HCT116 (cell line): ENCODE results near the gene EPS8. TPM values are rescaled to one million over a fixed set of nuclear protein-coding genes. Genes with fewer than 3 reads are reported as not detected.
A peak's percentile ranks its signal among the peaks of the same experiment; 100 is the strongest.

Source experiments
- ATAC-seq: fragments of 200-7000 bp; cut with Tn5 transposase; 2 replicates; pipeline ENCODE4 v1.9.1; 2020; ENCODE audit warnings: mild to moderate bottlenecking, moderate library complexity
- BruUV-seq: library from RNA; stranded (reverse); fragments of 400-500 nt; replicated peaks from 2 replicates; lab custom pipeline; 2021; lab: Mats Ljungman, UMichigan
- CTCF ChIA-PET: fragments of 300-600 bp; sonication (Branson Sonifier 250); formaldehyde crosslinking; loops from one replicate; lab custom pipeline; 2021; ENCODE audit warnings: antibody characterized with exemption; lab: Charles Lee
- POLR2A ChIA-PET: fragments of 300-600, 350-600 bp; sonication (Branson Sonifier 250); formaldehyde crosslinking; loops from one replicate; lab custom pipeline; 2021; ENCODE audit warnings: antibody characterized with exemption; lab: Charles Lee
- RAD21 ChIA-PET, 2 experiments: fragments of 300-600 bp; sonication (Branson Sonifier 250); formaldehyde crosslinking; loops; one replicate each; lab custom pipeline; 2023; ENCODE audit warnings: low total read pairs in 2 of 2; ENCODE audit not compliant: uncharacterized antibody in 2 of 2, unreplicated experiment in 2 of 2, low non-redundant PET in 1 of 2; lab: Charles Lee
- DNase-seq: peaks from one replicate; pipeline ENCODE4 v3.0.0-alpha.2; 2010; ENCODE audit warnings: low read depth, low spot score
- H2AFZ ChIP-seq: fragments of 200-600 bp; shearing (Covaris generic), sonication (generic); 2 replicates; pipeline ENCODE4 v1.6.1; 2017; ENCODE audit warnings: low read depth, mixed run types, mixed read lengths, antibody characterized with exemption, low read length; ENCODE audit not compliant: poor library complexity, severe bottlenecking
- H3K27ac ChIP-seq: 2 replicates; pipeline ENCODE4 v1.5.1; 2012; ENCODE audit warnings: low read depth, low read length
- H3K27me3 ChIP-seq: fragments of 200-600 bp; sonication (generic); 2 replicates; pipeline ENCODE4 v1.6.1; 2016; ENCODE audit warnings: mixed run types, low read length, mixed read lengths; ENCODE audit not compliant: insufficient read depth
- H3K36me3 ChIP-seq, 2 experiments: fragments of 200-500 bp in 1 of 2; fragments of 200-600 bp in 1 of 2; sonication (Bioruptor generic) in 1 of 2; sonication (generic) in 1 of 2; 2 replicates each; pipeline versions ENCODE4 v1.5.1 to v1.6.1; 2014 to 2016; ENCODE audit warnings: low read length in 2 of 2, inconsistent platforms in 1 of 2, mixed read lengths in 1 of 2, mixed run types in 1 of 2; ENCODE audit not compliant: insufficient read depth in 2 of 2, control insufficient read depth in 1 of 2
- H3K4me1 ChIP-seq, 2 experiments: fragments of 200-600 bp in 1 of 2; sonication (generic) in 1 of 2; 2 replicates each; pipeline versions ENCODE4 v1.5.1 to v1.6.1; 2012 to 2017; ENCODE audit warnings: low read length in 2 of 2, inconsistent platforms in 1 of 2, mild to moderate bottlenecking in 1 of 2, mixed read lengths in 1 of 2, mixed run types in 1 of 2, moderate library complexity in 1 of 2; ENCODE audit not compliant: insufficient read depth in 2 of 2, control insufficient read depth in 1 of 2
- H3K4me2 ChIP-seq: fragments of 200-600 bp; sonication (generic); 2 replicates; pipeline ENCODE4 v1.6.1; 2017; ENCODE audit warnings: mixed run types, low read length, mixed read lengths
- H3K4me3 ChIP-seq, 2 experiments: fragments of 200-600 bp in 1 of 2; sonication (generic) in 1 of 2; replicated peaks in 1 of 2; 2 replicates each; pipeline ENCODE4 v1.5.1; 2011 to 2016; ENCODE audit warnings: low read length in 2 of 2, control low read depth in 1 of 2, low read depth in 1 of 2, mild to moderate bottlenecking in 1 of 2, mixed read lengths in 1 of 2, mixed run types in 1 of 2
- H3K79me2 ChIP-seq: fragments of 200-600 bp; sonication (generic); 2 replicates; pipeline ENCODE4 v1.6.1; 2017; ENCODE audit warnings: mild to moderate bottlenecking, mixed run types, low read length, moderate library complexity, mixed read lengths; ENCODE audit not compliant: insufficient read depth
- H3K9ac ChIP-seq: fragments of 200-600 bp; sonication (generic); 2 replicates; pipeline ENCODE4 v1.6.1; 2016; ENCODE audit warnings: low read length, mixed read lengths
- H3K9me2 ChIP-seq: fragments of 200-600 bp; sonication (generic), shearing (Covaris generic); 2 replicates; pipeline ENCODE4 v1.6.1; 2017; ENCODE audit warnings: mixed run types, mild to moderate bottlenecking, moderate library complexity; ENCODE audit not compliant: insufficient read depth
- H3K9me3 ChIP-seq, 2 experiments: fragments of 200-500 bp in 1 of 2; fragments of 200-600 bp in 1 of 2; sonication (Bioruptor generic) in 1 of 2; sonication (generic) in 1 of 2; 2 replicates each; pipeline ENCODE4 v1.6.1; 2014 to 2017; ENCODE audit warnings: low read length in 2 of 2, mixed read lengths in 2 of 2, inconsistent platforms in 1 of 2, low read depth in 1 of 2, mild to moderate bottlenecking in 1 of 2, mixed run types in 1 of 2, moderate library complexity in 1 of 2; ENCODE audit not compliant: control insufficient read depth in 1 of 2, insufficient read depth in 1 of 2
- H4K20me1 ChIP-seq: fragments of 200-600 bp; sonication (generic), shearing (Covaris generic); 2 replicates; pipeline ENCODE4 v1.6.1; 2017; ENCODE audit warnings: mixed run types, mild to moderate bottlenecking, moderate library complexity; ENCODE audit not compliant: insufficient read depth
- CBX3 ChIP-seq: IDR thresholded peaks from 2 replicates; pipeline ENCODE4 v1.6.1; 2012; ENCODE audit warnings: low read depth
- CEBPB ChIP-seq: IDR thresholded peaks from 2 replicates; pipeline ENCODE4 v1.6.1; 2012; ENCODE audit warnings: low read depth
- CTCF ChIP-seq, 3 experiments: fragments of 200-600 bp in 1 of 3; sonication (generic) in 1 of 3; IDR thresholded peaks in 2 of 3; conservative IDR thresholded peaks in 1 of 3; 2 replicates each; pipeline ENCODE4 v1.5.1; 2012 to 2017; ENCODE audit warnings: low read depth in 2 of 3, low read length in 2 of 3, antibody characterized with exemption in 1 of 3, borderline replicate concordance in 1 of 3, control low read depth in 1 of 3, mild to moderate bottlenecking in 1 of 3, mixed read lengths in 1 of 3, mixed run types in 1 of 3, moderate library complexity in 1 of 3; ENCODE audit not compliant: insufficient read depth in 1 of 3
- ELF1 ChIP-seq: IDR thresholded peaks from 2 replicates; pipeline ENCODE4 v1.6.1; 2012; ENCODE audit warnings: low read depth, borderline replicate concordance
- EZH2 ChIP-seq: fragments of 200-600 bp; sonication (generic); IDR thresholded peaks from 2 replicates; pipeline ENCODE4 v1.6.1; 2017; ENCODE audit warnings: antibody characterized with exemption, mixed run types
- EZH2phosphoT487 ChIP-seq: fragments of 200-600 bp; IDR thresholded peaks from 2 replicates; pipeline ENCODE4 v1.6.1; 2018; ENCODE audit warnings: antibody characterized with exemption, borderline replicate concordance
- MAX ChIP-seq: IDR thresholded peaks from 2 replicates; pipeline ENCODE4 v1.6.1; 2012
- POLR2A ChIP-seq: IDR thresholded peaks from 2 replicates; pipeline ENCODE4 v1.7.0; 2011; ENCODE audit warnings: borderline replicate concordance; ENCODE audit not compliant: insufficient read depth, insufficient read length; ENCODE audit errors: extremely low read depth
- POLR2AphosphoS5 ChIP-seq: IDR thresholded peaks from 2 replicates; pipeline ENCODE4 v1.6.1; 2011; ENCODE audit warnings: mild to moderate bottlenecking, low read depth, low read length, moderate library complexity
- SRF ChIP-seq: IDR thresholded peaks from 2 replicates; pipeline ENCODE4 v1.6.1; 2012; ENCODE audit warnings: low read depth
- YY1 ChIP-seq: IDR thresholded peaks from 2 replicates; pipeline ENCODE4 v1.6.1; 2011; ENCODE audit warnings: low read length, low read depth, moderate library complexity, mild to moderate bottlenecking; ENCODE audit not compliant: insufficient replicate concordance; ENCODE audit errors: extremely low read depth
- ZNF274 ChIP-seq: fragments of 200-500 bp; sonication (Bioruptor generic); IDR thresholded peaks from 2 replicates; pipeline ENCODE4 v1.6.1; 2014; ENCODE audit warnings: mild to moderate bottlenecking, low read depth, low read length, inconsistent platforms
- intact Hi-C: fragments of 100-400 bp; cut with micrococcal nuclease; formaldehyde crosslinking; loops from 2 replicates; pipeline ENCODE4 v1.10.0; 2022
- total RNA-seq: library from RNA; stranded (reverse); gene quantifications from one replicate; pipeline ENCODE4 v1.2.1, GENCODE V29; 2021; ENCODE audit not compliant: unreplicated experiment

The EPS8 gene
- total RNA-seq, 1 experiment from 2014 or later: 49.9 TPM

- RAD21 ChIA-PET: no interaction called here
- H3K9ac ChIP-seq: no peak overlapping the region
- TF ChIP-seq EZH2phosphoT487: no peak
- TF ChIP-seq SRF: no peak
- TF ChIP-seq ZNF274: no peak
- TF ChIP-seq ELF1: no peak
- TF ChIP-seq YY1: no peak
- TF ChIP-seq MAX: no peak
- no peak for TF ChIP-seq EZH2
- TF ChIP-seq CBX3: no peak
- TF ChIP-seq CTCF (IDR thresholded peaks at IDR 0.05 in 2 of 3, conservative IDR thresholded peaks at IDR 0.05 in 1 of 3; ENCODE audit: borderline replicate concordance in 1 of 3, insufficient read depth in 1 of 3, low read depth in 2 of 3, low read length in 2 of 3): no peak
- TF ChIP-seq POLR2AphosphoS5: no peak
- TF ChIP-seq CEBPB: no peak
- TF ChIP-seq POLR2A: no peak
- intact Hi-C loops: no loop called here
- no peak overlapping the region for H3K27ac ChIP-seq
- H3K79me2 ChIP-seq: no peaks in the 10 kb centered on the region
- H3K4me2 ChIP-seq: peak overlapping the region; percentile 6; the same call in 1 of the 2 replicates
- DNase-seq: no peak
- no peak for ATAC-seq
- H3K36me3 ChIP-seq: peaks cover 0 to 10% of the 10 kb centered on the region in 2 experiments; a peak in 1 of 4 replicates
- no peaks in the 10 kb centered on the region for H4K20me1 ChIP-seq
- H3K4me1 ChIP-seq: peaks cover 11 to 31% of the 10 kb centered on the region in 2 experiments
- POLR2A ChIA-PET: no interaction called here
- BruUV-seq: no TSS peak
- no peaks in the 10 kb centered on the region for H3K27me3 ChIP-seq
- H3K9me3 ChIP-seq: no peaks in the 10 kb centered on the region
- H3K4me3 ChIP-seq: no peak overlapping the region
- H3K9me2 ChIP-seq: no peaks in the 10 kb centered on the region
- CTCF ChIA-PET: no interaction called here
- no peak overlapping the region for H2AFZ ChIP-seq
Measured at GRCh38 chr12:15664491-15664890, 124.7 kb downstream of the EPS8 start.
